SK-N-SH (cell line): ENCODE measurements around the gene CLASRP. TPM values are rescaled to one million over a fixed set of nuclear protein-coding genes. Genes with fewer than 3 reads are reported as not detected.

Experiments used
- CTCF ChIA-PET: fragments of 300-600, 350-600 bp; formaldehyde crosslinking; extraction: SDS; loops from one replicate; lab custom pipeline; 2021; lab: Yijun Ruan, JAX
- POLR2A ChIA-PET: fragments of 350-600 bp; sonication (Branson Sonifier 250); formaldehyde crosslinking; extraction: SDS; loops from one replicate; lab custom pipeline; 2020; ENCODE audit warnings: antibody characterized with exemption, inconsistent platforms; lab: Yijun Ruan, JAX
- DNase-seq: peaks from one replicate; pipeline ENCODE4 v3.0.0; 2012
- H2AFZ ChIP-seq: fragments of 200-600 bp; sonication (generic); 2 replicates; pipeline ENCODE4 v1.8.1; 2016; ENCODE audit warnings: antibody characterized with exemption, mild to moderate bottlenecking, low read depth
- H3F3A ChIP-seq: fragments of 200-600 bp; sonication (generic); replicated peaks from 2 replicates; pipeline ENCODE3; 2016; ENCODE audit warnings: antibody characterized with exemption, mild to moderate bottlenecking; ENCODE audit not compliant: insufficient read depth
- H3K27ac ChIP-seq, 2 experiments: fragments of 200-500 bp in 1 of 2; fragments of 200-600 bp in 1 of 2; sonication (Bioruptor generic) in 1 of 2; sonication (generic), shearing (Covaris generic) in 1 of 2; 2 replicates each; pipeline versions ENCODE4 v1.5.1 to v1.6.1; 2014 to 2016; ENCODE audit warnings: low read depth in 2 of 2, inconsistent platforms in 1 of 2, low read length in 1 of 2, mild to moderate bottlenecking in 1 of 2, mixed read lengths in 1 of 2
- H3K27me3 ChIP-seq: fragments of 200-600 bp; sonication (generic), shearing (Covaris generic); 2 replicates; pipeline ENCODE4 v1.6.1; 2016; ENCODE audit warnings: mixed run types; ENCODE audit not compliant: insufficient read depth
- H3K36me3 ChIP-seq, 2 experiments: fragments of 200-500 bp in 1 of 2; fragments of 200-600 bp in 1 of 2; sonication (Bioruptor generic) in 1 of 2; sonication (generic) in 1 of 2; replicated peaks in 1 of 2; 2 replicates each; pipeline versions ENCODE3 to v1.5.1; 2014 to 2016; ENCODE audit warnings: low read length in 1 of 2, mild to moderate bottlenecking in 1 of 2; ENCODE audit not compliant: insufficient read depth in 2 of 2, control insufficient read depth in 1 of 2
- H3K4me1 ChIP-seq, 2 experiments: fragments of 200-500 bp in 1 of 2; fragments of 200-600 bp in 1 of 2; sonication (Bioruptor generic) in 1 of 2; sonication (generic), shearing (Covaris generic) in 1 of 2; 2 replicates each; pipeline versions ENCODE4 v1.5.1 to v1.6.1; 2014 to 2016; ENCODE audit warnings: low read depth in 1 of 2, low read length in 1 of 2, mixed run types in 1 of 2; ENCODE audit not compliant: insufficient read depth in 2 of 2, control insufficient read depth in 1 of 2
- H3K4me2 ChIP-seq: fragments of 200-600 bp; sonication (generic), shearing (Covaris generic); 2 replicates; pipeline ENCODE4 v1.6.1; 2017; ENCODE audit warnings: mixed run types
- H3K4me3 ChIP-seq, 2 experiments: fragments of 200-500 bp in 1 of 2; fragments of 200-600 bp in 1 of 2; sonication (Bioruptor generic) in 1 of 2; sonication (generic), shearing (Covaris generic) in 1 of 2; 2 replicates each; pipeline versions ENCODE4 v1.5.1 to v1.8.1; 2014 to 2016; ENCODE audit warnings: low read depth in 2 of 2, inconsistent platforms in 1 of 2, low read length in 1 of 2, mild to moderate bottlenecking in 1 of 2, mixed read lengths in 1 of 2, moderate library complexity in 1 of 2
- H3K79me2 ChIP-seq: fragments of 200-600 bp; sonication (generic); 2 replicates; pipeline ENCODE4 v1.8.1; 2017; ENCODE audit warnings: mild to moderate bottlenecking; ENCODE audit not compliant: insufficient read depth
- H3K9ac ChIP-seq: fragments of 200-600 bp; sonication (generic); 2 replicates; pipeline ENCODE4 v1.6.1; 2017; ENCODE audit warnings: mixed run types
- H3K9me2 ChIP-seq: fragments of 200-600 bp; sonication (generic); 2 replicates; pipeline ENCODE4 v1.6.1; 2017; ENCODE audit warnings: mixed run types
- H3K9me3 ChIP-seq: fragments of 200-600 bp; sonication (generic); 2 replicates; pipeline ENCODE4 v1.6.1; 2017; ENCODE audit warnings: mixed run types, mild to moderate bottlenecking, moderate library complexity
- H4K20me1 ChIP-seq: fragments of 200-600 bp; sonication (generic); 2 replicates; pipeline ENCODE4 v1.6.1; 2017; ENCODE audit warnings: mild to moderate bottlenecking, mixed run types; ENCODE audit not compliant: insufficient read depth
- EP300 ChIP-seq, 2 experiments: IDR thresholded peaks; 2 replicates each; pipeline versions ENCODE4 v1.4.0 to v1.6.1; 2012; ENCODE audit warnings: borderline replicate concordance in 1 of 2, low read depth in 1 of 2, low read length in 1 of 2
- FOSL2 ChIP-seq: IDR thresholded peaks from 2 replicates; pipeline ENCODE4 v1.4.0; 2012; ENCODE audit warnings: low read depth, mild to moderate bottlenecking, moderate library complexity, borderline replicate concordance
- MXI1 ChIP-seq: IDR thresholded peaks from 2 replicates; pipeline ENCODE4 v1.6.1; 2012; ENCODE audit warnings: mild to moderate bottlenecking, low read depth, low read length, improper control_type of control experiment
- RAD21 ChIP-seq: IDR thresholded peaks from 2 replicates; pipeline ENCODE4 v1.6.1; 2012; ENCODE audit warnings: mild to moderate bottlenecking, low read length
- REST ChIP-seq: IDR thresholded peaks from 2 replicates; pipeline ENCODE4 v1.6.1; 2012; ENCODE audit warnings: mild to moderate bottlenecking, low read depth, low read length, moderate library complexity
- RXRA ChIP-seq: IDR thresholded peaks from 2 replicates; pipeline ENCODE4 v1.4.0; 2012; ENCODE audit warnings: low read depth, mild to moderate bottlenecking, borderline replicate concordance
- SMC3 ChIP-seq: IDR thresholded peaks from 2 replicates; pipeline ENCODE4 v1.6.1; 2012; ENCODE audit warnings: low read depth, low read length, improper control_type of control experiment
- TCF12 ChIP-seq: IDR thresholded peaks from 2 replicates; pipeline ENCODE4 v1.4.0; 2012
- WGBS: methylation state at CpG from one replicate; pipeline ENCODE4 v1.1.6; 2017; ENCODE audit warnings: low lambda C conversion rate; 5-methylcytosine and 5-hydroxymethylcytosine counted together
- polyA plus RNA-seq, 3 experiments: library from polyadenylated mRNA; depleted of rRNA; stranded (reverse); fragments of >200 nt; gene quantifications; 2 replicates each; pipeline ENCODE4 v1.2.3, GENCODE V29; 2012
- TF ChIP-seq, protein P1 (sequence below): IDR thresholded peaks from 2 replicates; pipeline ENCODE4 v1.4.0; 2012; ENCODE audit warnings: low read depth, borderline replicate concordance

CLASRP gene
- polyA plus RNA-seq, 1 of the 3 experiments (the other 2 are of a cell fraction) = 54.8 TPM

- POLR2A ChIA-PET = interaction anchor here (1.0 kb wide), 1 partner anchor 107 kb away, joined by 3 read pairs; the partner anchor contains the start of genes BLOC1S3 and TRAPPC6A
- no peaks in the 10 kb centered on the region for H3K4me1 ChIP-seq
- WGBS = 88% methylated on average over 16 of the region's 25 CpGs
- H3K36me3 ChIP-seq = peaks cover 4 to 39% of the 10 kb centered on the region in 2 experiments
- peaks cover 4% of the 10 kb centered on the region for H3F3A ChIP-seq
- H3K27ac ChIP-seq = no peak overlapping the region
- H3K9ac ChIP-seq = no peak overlapping the region
- H3K27me3 ChIP-seq = no peaks in the 10 kb centered on the region
- TF ChIP-seq TCF12 = no peak
- TF ChIP-seq RXRA = no peak
- TF ChIP-seq SMC3 = no peak
- no peak for TF ChIP-seq FOSL2
- TF ChIP-seq RAD21 = no peak
- no peak for TF ChIP-seq MXI1
- TF ChIP-seq REST = no peak
- no peak for TF ChIP-seq EP300 (IDR thresholded peaks at IDR 0.05; ENCODE audit: borderline replicate concordance in 1 of 2, low read depth in 1 of 2, low read length in 1 of 2)
- TF ChIP-seq, all 33 proteins: peak for 0
- Histone ChIP-seq H3K4me3 (no peak overlapping the region), H3K9me2 (no peaks in the 10 kb centered on the region), H3K9me3 (no peaks in the 10 kb centered on the region), H4K20me1 (no peaks in the 10 kb centered on the region), H2AFZ (no peak overlapping the region), H3K4me2 (no peak overlapping the region), H3K79me2 (no peaks in the 10 kb centered on the region)
- CTCF ChIA-PET = interaction anchor here (5.5 kb wide), 1 partner anchor 12 kb away, joined by 43 read pairs; no protein-coding TSS in a partner anchor
- DNase-seq = peak; percentile 36
Observed at GRCh38 chr19:45071545-45071938, 32.7 kb downstream of the CLASRP start.

DNA sequence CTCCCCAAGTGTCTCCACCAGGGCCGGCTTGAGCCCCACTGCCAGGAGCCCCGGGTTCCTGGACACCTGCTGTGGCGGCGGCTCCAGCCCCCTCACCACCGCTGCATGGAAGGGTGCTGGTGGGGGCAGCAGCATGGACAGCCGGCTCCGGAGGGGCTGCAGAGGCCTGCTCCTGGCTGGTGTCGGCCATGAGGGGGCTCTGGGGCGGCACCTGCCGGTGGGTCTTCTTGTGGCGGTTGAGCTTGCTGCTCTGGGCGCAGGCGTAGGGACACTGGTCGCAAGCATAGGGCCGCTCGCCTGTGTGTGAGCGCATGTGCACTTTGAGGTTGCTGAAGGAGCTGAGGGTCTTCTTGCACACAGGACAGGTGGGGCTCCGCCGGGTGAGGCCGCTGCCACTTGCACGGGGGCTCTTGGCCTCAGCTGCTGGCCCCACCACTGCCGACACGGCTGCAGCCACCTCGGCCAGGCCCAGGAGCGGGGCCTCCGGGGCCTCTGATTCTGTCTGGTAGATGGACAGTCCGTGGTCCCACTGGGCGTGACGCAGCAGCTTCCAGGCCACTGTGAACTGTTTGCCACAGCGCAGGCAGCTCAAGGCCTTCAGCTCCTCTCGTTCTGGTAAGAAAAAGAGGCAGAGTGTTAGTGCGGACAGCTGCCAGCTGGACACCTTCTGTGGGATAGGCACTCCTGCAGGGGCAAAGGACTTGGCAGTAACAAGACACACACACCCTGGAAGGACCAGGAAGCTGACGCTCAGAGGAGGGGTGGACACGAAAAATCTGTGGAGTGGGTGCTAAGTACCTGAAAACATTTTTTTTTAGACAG, 33.3 kb downstream of the CLASRP start:
- ChIA-PET CTCF (interaction anchor here (5.5 kb wide), 1 partner anchor 13 kb away, joined by 43 read pairs; no protein-coding TSS in a partner anchor), POLR2A (interaction anchor here (1.0 kb wide), 1 partner anchor 106 kb away, joined by 3 read pairs; the partner anchor contains the start of genes BLOC1S3 and TRAPPC6A)
- no peak overlapping the region for H2AFZ ChIP-seq
- no peaks in the 10 kb centered on the region for H3K9me3 ChIP-seq
- H3K4me2 ChIP-seq = no peak overlapping the region
- H3F3A ChIP-seq = peaks cover 8% of the 10 kb centered on the region
- no peak overlapping the region for H3K9ac ChIP-seq
- no peak for TF ChIP-seq TCF12
- TF ChIP-seq, protein P1, sequence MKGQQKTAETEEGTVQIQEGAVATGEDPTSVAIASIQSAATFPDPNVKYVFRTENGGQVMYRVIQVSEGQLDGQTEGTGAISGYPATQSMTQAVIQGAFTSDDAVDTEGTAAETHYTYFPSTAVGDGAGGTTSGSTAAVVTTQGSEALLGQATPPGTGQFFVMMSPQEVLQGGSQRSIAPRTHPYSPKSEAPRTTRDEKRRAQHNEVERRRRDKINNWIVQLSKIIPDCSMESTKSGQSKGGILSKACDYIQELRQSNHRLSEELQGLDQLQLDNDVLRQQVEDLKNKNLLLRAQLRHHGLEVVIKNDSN = no peak
- no peaks in the 10 kb centered on the region for H3K9me2 ChIP-seq
- H3K79me2 ChIP-seq = no peaks in the 10 kb centered on the region
- no peak for DNase-seq
- H3K36me3 ChIP-seq = peaks cover 4 to 34% of the 10 kb centered on the region in 2 experiments
- 96% methylated on average over 19 of the region's 34 CpGs for WGBS
- H3K27ac ChIP-seq = no peak overlapping the region
- no peak overlapping the region for H3K4me3 ChIP-seq
- no peaks in the 10 kb centered on the region for H4K20me1 ChIP-seq
- no peaks in the 10 kb centered on the region for H3K27me3 ChIP-seq
- H3K4me1 ChIP-seq = no peaks in the 10 kb centered on the region
